HCT116 (cell line): ENCODE data around the gene KRT73.

Experiments
- CTCF ChIP-seq, 3 experiments: fragments of 200-600 bp in 1 of 3; sonication (generic) in 1 of 3; IDR thresholded peaks in 2 of 3; conservative IDR thresholded peaks in 1 of 3; 2 replicates each; pipeline ENCODE4 v1.5.1; 2012 to 2017; ENCODE audit warnings: low read depth in 2 of 3, low read length in 2 of 3, antibody characterized with exemption in 1 of 3, borderline replicate concordance in 1 of 3, control low read depth in 1 of 3, mild to moderate bottlenecking in 1 of 3, mixed read lengths in 1 of 3, mixed run types in 1 of 3, moderate library complexity in 1 of 3; ENCODE audit not compliant: insufficient read depth in 1 of 3
- EZH2 ChIP-seq: fragments of 200-600 bp; sonication (generic); IDR thresholded peaks from 2 replicates; pipeline ENCODE4 v1.6.1; 2017; ENCODE audit warnings: antibody characterized with exemption, mixed run types
- EZH2phosphoT487 ChIP-seq: fragments of 200-600 bp; IDR thresholded peaks from 2 replicates; pipeline ENCODE4 v1.6.1; 2018; ENCODE audit warnings: antibody characterized with exemption, borderline replicate concordance
- JUND ChIP-seq: IDR thresholded peaks from 2 replicates; pipeline ENCODE4 v1.6.1; 2012
- POLR2A ChIP-seq: IDR thresholded peaks from 2 replicates; pipeline ENCODE4 v1.7.0; 2011; ENCODE audit warnings: borderline replicate concordance; ENCODE audit not compliant: insufficient read depth, insufficient read length; ENCODE audit errors: extremely low read depth
- POLR2AphosphoS5 ChIP-seq: IDR thresholded peaks from 2 replicates; pipeline ENCODE4 v1.6.1; 2011; ENCODE audit warnings: mild to moderate bottlenecking, low read depth, low read length, moderate library complexity
- RAD21 ChIP-seq: IDR thresholded peaks from 2 replicates; pipeline ENCODE4 v1.6.1; 2012; ENCODE audit warnings: low read depth, mild to moderate bottlenecking
- SIN3A ChIP-seq: IDR thresholded peaks from 2 replicates; pipeline ENCODE4 v1.6.1; 2012; ENCODE audit warnings: low read depth
- ZFX ChIP-seq: fragments of 450-650 bp; IDR thresholded peaks from 2 replicates; pipeline ENCODE4 v1.6.1; 2017
- TF ChIP-seq, protein P1 (sequence below): IDR thresholded peaks from 2 replicates; pipeline ENCODE4 v1.6.1; 2012; ENCODE audit warnings: low read depth
- TF ChIP-seq, protein P2 (sequence below): IDR thresholded peaks from 2 replicates; pipeline ENCODE4 v1.6.1; 2011; ENCODE audit warnings: mild to moderate bottlenecking, low read length, moderate library complexity; ENCODE audit not compliant: insufficient replicate concordance; ENCODE audit errors: extremely low read depth

GRCh38 chr12:52631264-52631663 lies 12.9 kb upstream of the KRT73 start:
- no peak for TF ChIP-seq CTCF (IDR thresholded peaks at IDR 0.05 in 2 of 3, conservative IDR thresholded peaks at IDR 0.05 in 1 of 3; ENCODE audit: borderline replicate concordance in 1 of 3, insufficient read depth in 1 of 3, low read depth in 2 of 3, low read length in 2 of 3)
- no peak for TF ChIP-seq EZH2phosphoT487
- no peak for TF ChIP-seq POLR2A
- no peak for TF ChIP-seq JUND
- TF ChIP-seq ZFX = no peak
- TF ChIP-seq POLR2AphosphoS5 = no peak
- TF ChIP-seq, protein P1, sequence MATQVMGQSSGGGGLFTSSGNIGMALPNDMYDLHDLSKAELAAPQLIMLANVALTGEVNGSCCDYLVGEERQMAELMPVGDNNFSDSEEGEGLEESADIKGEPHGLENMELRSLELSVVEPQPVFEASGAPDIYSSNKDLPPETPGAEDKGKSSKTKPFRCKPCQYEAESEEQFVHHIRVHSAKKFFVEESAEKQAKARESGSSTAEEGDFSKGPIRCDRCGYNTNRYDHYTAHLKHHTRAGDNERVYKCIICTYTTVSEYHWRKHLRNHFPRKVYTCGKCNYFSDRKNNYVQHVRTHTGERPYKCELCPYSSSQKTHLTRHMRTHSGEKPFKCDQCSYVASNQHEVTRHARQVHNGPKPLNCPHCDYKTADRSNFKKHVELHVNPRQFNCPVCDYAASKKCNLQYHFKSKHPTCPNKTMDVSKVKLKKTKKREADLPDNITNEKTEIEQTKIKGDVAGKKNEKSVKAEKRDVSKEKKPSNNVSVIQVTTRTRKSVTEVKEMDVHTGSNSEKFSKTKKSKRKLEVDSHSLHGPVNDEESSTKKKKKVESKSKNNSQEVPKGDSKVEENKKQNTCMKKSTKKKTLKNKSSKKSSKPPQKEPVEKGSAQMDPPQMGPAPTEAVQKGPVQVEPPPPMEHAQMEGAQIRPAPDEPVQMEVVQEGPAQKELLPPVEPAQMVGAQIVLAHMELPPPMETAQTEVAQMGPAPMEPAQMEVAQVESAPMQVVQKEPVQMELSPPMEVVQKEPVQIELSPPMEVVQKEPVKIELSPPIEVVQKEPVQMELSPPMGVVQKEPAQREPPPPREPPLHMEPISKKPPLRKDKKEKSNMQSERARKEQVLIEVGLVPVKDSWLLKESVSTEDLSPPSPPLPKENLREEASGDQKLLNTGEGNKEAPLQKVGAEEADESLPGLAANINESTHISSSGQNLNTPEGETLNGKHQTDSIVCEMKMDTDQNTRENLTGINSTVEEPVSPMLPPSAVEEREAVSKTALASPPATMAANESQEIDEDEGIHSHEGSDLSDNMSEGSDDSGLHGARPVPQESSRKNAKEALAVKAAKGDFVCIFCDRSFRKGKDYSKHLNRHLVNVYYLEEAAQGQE = no peak
- TF ChIP-seq SIN3A = no peak
- TF ChIP-seq, protein P2, sequence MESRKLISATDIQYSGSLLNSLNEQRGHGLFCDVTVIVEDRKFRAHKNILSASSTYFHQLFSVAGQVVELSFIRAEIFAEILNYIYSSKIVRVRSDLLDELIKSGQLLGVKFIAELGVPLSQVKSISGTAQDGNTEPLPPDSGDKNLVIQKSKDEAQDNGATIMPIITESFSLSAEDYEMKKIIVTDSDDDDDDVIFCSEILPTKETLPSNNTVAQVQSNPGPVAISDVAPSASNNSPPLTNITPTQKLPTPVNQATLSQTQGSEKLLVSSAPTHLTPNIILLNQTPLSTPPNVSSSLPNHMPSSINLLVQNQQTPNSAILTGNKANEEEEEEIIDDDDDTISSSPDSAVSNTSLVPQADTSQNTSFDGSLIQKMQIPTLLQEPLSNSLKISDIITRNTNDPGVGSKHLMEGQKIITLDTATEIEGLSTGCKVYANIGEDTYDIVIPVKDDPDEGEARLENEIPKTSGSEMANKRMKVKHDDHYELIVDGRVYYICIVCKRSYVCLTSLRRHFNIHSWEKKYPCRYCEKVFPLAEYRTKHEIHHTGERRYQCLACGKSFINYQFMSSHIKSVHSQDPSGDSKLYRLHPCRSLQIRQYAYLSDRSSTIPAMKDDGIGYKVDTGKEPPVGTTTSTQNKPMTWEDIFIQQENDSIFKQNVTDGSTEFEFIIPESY = no peak
- no peak for TF ChIP-seq EZH2
- TF ChIP-seq RAD21 = no peak
